Epithelial cell of proximal tubule (primary cell): ENCODE results near the gene GREB1L. TPM values are rescaled to one million over a fixed set of nuclear protein-coding genes. Genes with fewer than 3 reads are reported as not detected.
"Not testable (repeated sequence)": the region's sequence is repeated elsewhere in the genome, so short reads cannot be mapped to it uniquely, and the experiment has no call there.

ENCODE experiments used
- DNase-seq: peaks from one replicate; pipeline ENCODE4 v3.0.0-alpha.2; 2011; ENCODE audit warnings: low read depth
- H3K4me3 ChIP-seq: 2 replicates; pipeline ENCODE4 v1.5.1; 2011; ENCODE audit warnings: low read depth, mild to moderate bottlenecking, low read length
- CTCF ChIP-seq: conservative IDR thresholded peaks from 2 replicates; pipeline ENCODE4 v1.5.1; 2012; ENCODE audit warnings: low read depth, mild to moderate bottlenecking, low read length
- total RNA-seq: library from RNA; depleted of rRNA; stranded (reverse); fragments of >200 nt; gene quantifications from 2 replicates; pipeline ENCODE4 v1.2.3, GENCODE V29; 2015

Gene GREB1L
- total RNA-seq, 1 donor from 2014 or later, result 6.2 TPM

- H3K4me3 ChIP-seq, result no peak overlapping the region
- no peak for DNase-seq
- no peak for TF ChIP-seq CTCF
Measured at GRCh38 chr18:21300908-21301200, 58.8 kb downstream of the GREB1L start.

GRCh38 chr18:21303445-21303844 lies 61.4 kb downstream of the GREB1L start:
- no peak for DNase-seq
- TF ChIP-seq CTCF, result no peak
- H3K4me3 ChIP-seq, result no peak overlapping the region

- no peak overlapping the region for H3K4me3 ChIP-seq
- DNase-seq, result no peak
- TF ChIP-seq CTCF, result no peak
Measured at GRCh38 chr18:21303895-21304294, 61.9 kb downstream of the GREB1L start.

GRCh38 chr18:21305621-21306020 lies 63.6 kb downstream of the GREB1L start:
- H3K4me3 ChIP-seq, result no peak overlapping the region
- no peak for TF ChIP-seq CTCF
- DNase-seq, result no peak

- no peak for TF ChIP-seq CTCF
- no peak overlapping the region for H3K4me3 ChIP-seq
- DNase-seq, result no peak
Measured at GRCh38 chr18:21306368-21306767, 64.3 kb downstream of the GREB1L start.

- DNase-seq, result no peak
- no peak for TF ChIP-seq CTCF
- no peak overlapping the region for H3K4me3 ChIP-seq
Measured at GRCh38 chr18:21307578-21307977, 65.5 kb downstream of the GREB1L start.

GRCh38 chr18:21309248-21309647 lies 67.2 kb downstream of the GREB1L start:
- no peak overlapping the region for H3K4me3 ChIP-seq
- no peak for DNase-seq
- TF ChIP-seq CTCF, result no peak

GRCh38 chr18:21311980-21312379 lies 69.9 kb downstream of the GREB1L start:
- H3K4me3 ChIP-seq, DNase-seq: not testable (repeated sequence)
